ENCODE measurements around the gene LIN7B. TPM values are rescaled to one million over a fixed set of nuclear protein-coding genes. Genes with fewer than 3 reads are reported as not detected.

The LIN7B gene
- total and polyA plus RNA-seq, 2 of the 8 experiments (the other 6 are each of a cell fraction or from before 2014, with no cell fraction given) = 4.1 to 4.2 TPM

GRCh38 chr19:49150944-49151243 lies 36.7 kb downstream of the LIN7B start (continued):
- no peak for TF ChIP-seq RXRA (IDR thresholded peaks at IDR 0.05; ENCODE audit: insufficient read depth, low read depth, low read length)
- TF ChIP-seq CEBPB (IDR thresholded peaks at IDR 0.05; ENCODE audit: low read depth, low read length) = no peak
